Thoracic aorta (tissue), 2 donors: ENCODE data around the gene CFAP97D1. TPM values are rescaled to one million over a fixed set of nuclear protein-coding genes. Genes with fewer than 3 reads are reported as not detected.

Experiments used
- ATAC-seq: fragments of 150-250 bp; one replicate; pipeline ENCODE4 v1.8.0; 2017; ENCODE audit warnings: low read depth; ENCODE audit not compliant: insufficient number of reproducible peaks, low FRiP score
- DNase-seq: peaks from one replicate; pipeline ENCODE4 v3.0.0-alpha.2; 2020; ENCODE audit warnings: low spot score
- H3K27ac ChIP-seq, 2 donors: fragments of 200-600 bp; sonication (generic); 1 replicate in 1 of 2; 2 replicates in 1 of 2; pipeline ENCODE4 v1.5.1; 2016; ENCODE audit warnings: mild to moderate bottlenecking in 2 of 2, moderate library complexity in 2 of 2
- H3K27me3 ChIP-seq: fragments of 200-600 bp; sonication (generic); replicated peaks from 2 replicates; pipeline ENCODE4 v1.6.0; 2016; ENCODE audit warnings: mild to moderate bottlenecking; ENCODE audit not compliant: insufficient read depth
- H3K36me3 ChIP-seq: fragments of 200-600 bp; sonication (generic); one replicate; pipeline ENCODE4 v1.5.1; 2016
- H3K4me1 ChIP-seq, 2 donors: fragments of 200-600 bp; sonication (generic); 1 replicate in 1 of 2; 2 replicates in 1 of 2; pipeline versions ENCODE4 v1.5.1 to v1.6.0; 2016; ENCODE audit warnings: low read depth in 2 of 2, mild to moderate bottlenecking in 1 of 2; ENCODE audit not compliant: control insufficient read depth in 1 of 2
- H3K4me3 ChIP-seq: fragments of 200-600 bp; sonication (generic); 2 replicates; pipeline ENCODE4 v1.5.1; 2016; ENCODE audit warnings: mild to moderate bottlenecking
- H3K9me3 ChIP-seq: fragments of 200-600 bp; sonication (generic); 2 replicates; pipeline ENCODE4 v1.5.1; 2016
- CTCF ChIP-seq: fragments of 200-600 bp; sonication (generic); IDR thresholded peaks from one replicate; pipeline ENCODE4 v1.5.1; 2019; ENCODE audit warnings: antibody characterized with exemption
- total RNA-seq, 2 donors: library from RNA; depleted of rRNA; stranded (reverse); fragments of >200 nt; gene quantifications; one replicate each; pipeline versions ENCODE4 v1.1.0 to v1.2.3, GENCODE V29; 2016

CFAP97D1 gene
- total RNA-seq, 2 donors from 2014 or later, result not detected

DNA sequence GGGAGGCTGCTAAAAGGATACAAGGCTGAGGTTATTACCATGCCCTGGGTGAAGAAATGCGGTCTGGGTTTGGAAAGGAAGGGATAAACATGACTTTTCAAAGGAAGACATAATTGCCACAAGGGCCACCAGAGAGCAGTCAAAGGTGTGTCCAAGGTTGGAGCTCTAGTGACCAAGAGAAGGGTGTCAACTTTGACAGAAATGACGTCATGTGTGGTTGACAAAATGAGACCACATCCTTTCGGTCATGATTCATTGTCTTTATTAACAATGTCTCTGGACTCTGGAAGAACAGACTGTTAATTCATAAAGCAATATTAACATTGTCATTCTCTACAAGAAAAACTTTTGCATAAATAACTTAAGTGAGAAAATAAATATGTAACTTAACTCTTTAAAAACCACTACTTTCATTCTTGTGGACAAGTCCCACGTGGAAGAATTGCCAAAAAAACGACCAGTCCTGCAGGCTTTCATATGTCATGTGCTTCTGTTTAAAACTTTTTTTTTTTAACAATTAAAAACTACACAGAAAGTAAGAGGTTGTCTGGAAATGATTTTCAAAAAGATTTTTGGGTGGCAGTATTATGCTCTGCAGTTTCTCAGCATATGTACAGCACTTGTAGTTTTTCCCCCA lies 26.6 kb upstream of the CFAP97D1 start:
- no peaks in the 10 kb centered on the region for H3K9me3 ChIP-seq
- H3K36me3 ChIP-seq, result no peaks in the 10 kb centered on the region
- no peak overlapping the region for H3K27ac ChIP-seq
- no peaks in the 10 kb centered on the region for H3K27me3 ChIP-seq
- peaks cover 14 to 59% of the 10 kb centered on the region in 2 donors for H3K4me1 ChIP-seq
- H3K4me3 ChIP-seq, result no peak overlapping the region
- no peak for ATAC-seq
- TF ChIP-seq CTCF, result no peak
- no peak for DNase-seq

- peaks cover 14 to 61% of the 10 kb centered on the region in 2 donors for H3K4me1 ChIP-seq
- ATAC-seq, result no peak
- H3K27ac ChIP-seq, result peak overlapping the region; percentile 3 to 43
- no peaks in the 10 kb centered on the region for H3K9me3 ChIP-seq
- no peaks in the 10 kb centered on the region for H3K36me3 ChIP-seq
- peak overlapping the region; percentile 43 for H3K4me3 ChIP-seq
- DNase-seq, result no peak
- TF ChIP-seq CTCF, result no peak
- no peaks in the 10 kb centered on the region for H3K27me3 ChIP-seq
Measured at GRCh38 chr17:43754947-43755346, 25.3 kb upstream of the CFAP97D1 start.

GRCh38 chr17:43755389-43755875 lies 24.8 kb upstream of the CFAP97D1 start:
- Histone ChIP-seq H3K36me3 (no peaks in the 10 kb centered on the region), H3K27me3 (no peaks in the 10 kb centered on the region), H3K27ac (peak overlapping the region; percentile 3 to 43), H3K4me3 (peak overlapping the region; percentile 43), H3K4me1 (peaks cover 14 to 61% of the 10 kb centered on the region in 2 donors), H3K9me3 (no peaks in the 10 kb centered on the region)
- peak; percentile 31 for TF ChIP-seq CTCF
- no peak for ATAC-seq
- no peak for DNase-seq

- ATAC-seq, result no peak
- DNase-seq, result no peak
- H3K27me3 ChIP-seq, result no peaks in the 10 kb centered on the region
Measured at GRCh38 chr17:43756201-43756600, 24.0 kb upstream of the CFAP97D1 start.

GRCh38 chr17:43757171-43757660 lies 23.0 kb upstream of the CFAP97D1 start:
- H3K9me3 ChIP-seq, result no peaks in the 10 kb centered on the region
- peaks cover 14 to 75% of the 10 kb centered on the region in 2 donors for H3K4me1 ChIP-seq
- no peak overlapping the region for H3K4me3 ChIP-seq
- DNase-seq, result no peak
- H3K27ac ChIP-seq, result no peak overlapping the region
- no peak for TF ChIP-seq CTCF
- no peaks in the 10 kb centered on the region for H3K36me3 ChIP-seq
- no peaks in the 10 kb centered on the region for H3K27me3 ChIP-seq
- no peak for ATAC-seq

More at GRCh38 chr17:43756201-43756600, 24.0 kb upstream of the CFAP97D1 start:
- peaks cover 14 to 67% of the 10 kb centered on the region in 2 donors for H3K4me1 ChIP-seq
- no peaks in the 10 kb centered on the region for H3K36me3 ChIP-seq
- H3K9me3 ChIP-seq, result no peaks in the 10 kb centered on the region
- H3K27ac ChIP-seq, result peak overlapping the region; percentile 3 to 43
- peak overlapping the region; percentile 43 for H3K4me3 ChIP-seq
- no peak for TF ChIP-seq CTCF
